Measurements from ENCODE around the gene BANK1. TPM values are rescaled to one million over a fixed set of nuclear protein-coding genes. Genes with fewer than 3 reads are reported as not detected.

BANK1 gene
- polyA plus RNA-seq, 1 donor from 2014 or later, result not detected

DNA sequence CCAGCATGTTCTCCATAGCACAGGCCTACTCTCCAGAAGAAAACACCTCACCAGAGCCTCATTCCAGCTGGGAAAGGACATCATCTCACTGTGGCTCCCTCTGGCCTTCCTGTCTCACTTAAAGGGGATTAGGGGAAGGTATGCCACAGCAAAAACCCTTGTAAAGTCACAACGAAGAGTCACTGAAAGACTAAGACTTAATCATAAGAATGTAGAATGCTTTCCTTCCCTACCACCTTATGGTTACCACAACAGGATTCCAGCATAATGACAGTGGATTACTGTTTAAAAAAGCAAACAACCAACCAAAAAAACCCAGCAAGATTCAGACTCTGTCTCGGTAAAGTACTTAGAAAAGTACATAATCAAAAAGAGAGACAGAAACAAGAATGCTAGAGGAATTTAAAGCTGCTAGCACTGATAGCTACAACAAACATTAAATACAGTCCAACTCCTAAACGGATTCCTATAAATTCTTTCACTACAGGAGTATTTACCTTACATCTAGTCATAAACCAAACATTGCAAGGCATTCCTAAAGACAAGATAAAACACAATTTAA lies 75.1 kb downstream of the BANK1 start:
- Histone ChIP-seq H3K9me3 (ENCODE audit: low read length) (no peaks in the 10 kb centered on the region), H3K4me2 (ENCODE audit: low read length) (no peak overlapping the region), H3K27me3 (ENCODE audit: insufficient read depth, low read depth, low read length) (no peaks in the 10 kb centered on the region), H3K36me3 (ENCODE audit: insufficient read depth, low read length) (no peaks in the 10 kb centered on the region), H3K79me2 (replicated peaks; ENCODE audit: insufficient read depth, low read length) (no peaks in the 10 kb centered on the region), H3K9ac (ENCODE audit: low read length) (no peak overlapping the region), H3K9me2 (ENCODE audit: insufficient read depth, low read length) (no peaks in the 10 kb centered on the region), H2AFZ (ENCODE audit: low read depth, low read length) (no peak overlapping the region), H3K27ac (ENCODE audit: low read length) (no peak overlapping the region), H3K4me3 (ENCODE audit: low read length) (no peak overlapping the region), H4K20me1 (ENCODE audit: insufficient read depth) (no peaks in the 10 kb centered on the region), H3F3A (ENCODE audit: insufficient read depth, low read length, poor library complexity, severe bottlenecking) (no peaks in the 10 kb centered on the region)
- TF ChIP-seq EZH2 (IDR thresholded peaks at IDR 0.05; ENCODE audit: borderline replicate concordance, insufficient read depth, low read length, poor library complexity, severe bottlenecking) (no peak), EP300 (conservative IDR thresholded peaks at IDR 0.05; ENCODE audit: poor library complexity, severe bottlenecking) (no peak)

DNA sequence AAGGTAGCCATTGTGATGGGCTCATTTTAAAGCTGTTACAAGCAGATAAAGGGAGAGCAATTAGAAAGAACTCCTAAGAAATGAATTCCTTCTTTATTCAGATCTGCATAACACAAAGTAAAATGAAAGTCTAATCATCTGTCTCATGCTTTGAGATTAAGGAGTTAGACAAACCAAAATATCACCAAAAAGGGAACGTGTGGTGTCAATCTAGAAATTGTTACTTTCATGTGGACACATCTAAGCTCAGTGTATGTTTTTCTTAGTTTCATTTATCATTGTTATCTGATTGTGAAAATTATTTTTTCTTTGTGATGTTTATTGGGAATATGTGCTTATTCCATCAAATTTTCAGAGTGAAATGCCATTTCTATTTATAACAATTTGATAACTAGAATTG lies 80.3 kb downstream of the BANK1 start:
- Histone ChIP-seq H3K4me3 (ENCODE audit: low read length) (no peak overlapping the region), H3K27me3 (ENCODE audit: insufficient read depth, low read depth, low read length) (no peaks in the 10 kb centered on the region), H3K36me3 (ENCODE audit: insufficient read depth, low read length) (no peaks in the 10 kb centered on the region), H3K9me3 (ENCODE audit: low read length) (no peaks in the 10 kb centered on the region), H3F3A (ENCODE audit: insufficient read depth, low read length, poor library complexity, severe bottlenecking) (no peaks in the 10 kb centered on the region), H4K20me1 (ENCODE audit: insufficient read depth) (no peaks in the 10 kb centered on the region), H3K9ac (ENCODE audit: low read length) (no peak overlapping the region), H3K9me2 (ENCODE audit: insufficient read depth, low read length) (no peaks in the 10 kb centered on the region), H3K4me2 (ENCODE audit: low read length) (no peak overlapping the region), H3K27ac (ENCODE audit: low read length) (no peak overlapping the region), H3K79me2 (replicated peaks; ENCODE audit: insufficient read depth, low read length) (no peaks in the 10 kb centered on the region), H2AFZ (ENCODE audit: low read depth, low read length) (no peak overlapping the region)
- no peak for TF ChIP-seq POLR2AphosphoS5 (IDR thresholded peaks at IDR 0.05)
- no peak for TF ChIP-seq RAD21 (conservative IDR thresholded peaks at IDR 0.05)
- no peak for TF ChIP-seq TAF1 (IDR thresholded peaks at IDR 0.05; ENCODE audit: low read depth)
- TF ChIP-seq, protein P1, sequence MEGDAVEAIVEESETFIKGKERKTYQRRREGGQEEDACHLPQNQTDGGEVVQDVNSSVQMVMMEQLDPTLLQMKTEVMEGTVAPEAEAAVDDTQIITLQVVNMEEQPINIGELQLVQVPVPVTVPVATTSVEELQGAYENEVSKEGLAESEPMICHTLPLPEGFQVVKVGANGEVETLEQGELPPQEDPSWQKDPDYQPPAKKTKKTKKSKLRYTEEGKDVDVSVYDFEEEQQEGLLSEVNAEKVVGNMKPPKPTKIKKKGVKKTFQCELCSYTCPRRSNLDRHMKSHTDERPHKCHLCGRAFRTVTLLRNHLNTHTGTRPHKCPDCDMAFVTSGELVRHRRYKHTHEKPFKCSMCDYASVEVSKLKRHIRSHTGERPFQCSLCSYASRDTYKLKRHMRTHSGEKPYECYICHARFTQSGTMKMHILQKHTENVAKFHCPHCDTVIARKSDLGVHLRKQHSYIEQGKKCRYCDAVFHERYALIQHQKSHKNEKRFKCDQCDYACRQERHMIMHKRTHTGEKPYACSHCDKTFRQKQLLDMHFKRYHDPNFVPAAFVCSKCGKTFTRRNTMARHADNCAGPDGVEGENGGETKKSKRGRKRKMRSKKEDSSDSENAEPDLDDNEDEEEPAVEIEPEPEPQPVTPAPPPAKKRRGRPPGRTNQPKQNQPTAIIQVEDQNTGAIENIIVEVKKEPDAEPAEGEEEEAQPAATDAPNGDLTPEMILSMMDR (IDR thresholded peaks at IDR 0.05; ENCODE audit: poor library complexity, severe bottlenecking), result no peak

DNA sequence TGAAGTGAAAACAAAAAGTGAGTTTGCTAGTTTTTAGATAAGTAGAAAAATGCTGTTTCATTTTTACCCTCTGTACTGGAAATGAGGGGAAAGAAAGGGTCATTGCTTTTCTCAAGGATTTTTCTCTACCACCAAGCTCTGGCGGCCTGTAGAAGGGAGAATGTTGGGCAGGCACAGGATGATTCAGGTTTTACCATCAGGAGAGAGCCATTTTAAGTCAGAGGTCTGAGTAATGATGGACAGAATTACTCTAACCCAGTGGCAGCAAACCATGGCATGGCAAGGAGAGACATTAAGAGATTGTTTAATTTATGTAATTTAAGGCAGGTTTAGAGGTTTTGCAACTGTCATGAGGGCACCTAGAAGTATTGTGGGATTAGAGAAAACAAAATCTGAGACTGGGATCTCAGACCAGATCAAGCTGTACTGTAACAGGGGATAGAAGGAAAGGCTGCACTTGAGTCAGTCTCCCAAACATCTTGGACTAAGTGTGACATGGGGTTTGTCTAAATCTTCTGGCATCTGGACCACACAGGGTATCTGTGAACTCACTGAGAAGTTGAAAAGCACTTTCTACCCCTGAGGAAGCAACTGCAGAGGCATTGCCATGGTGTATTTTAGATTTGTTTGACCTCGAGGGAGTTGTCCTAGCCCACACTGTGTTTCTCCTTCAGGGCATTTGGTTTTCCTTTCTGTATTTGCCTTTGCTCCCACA lies 81.6 kb downstream of the BANK1 start:
- H2AFZ ChIP-seq (ENCODE audit: low read depth, low read length), result no peak overlapping the region
- H3K9me3 ChIP-seq (ENCODE audit: low read length), result no peaks in the 10 kb centered on the region
- no peak overlapping the region for H3K4me2 ChIP-seq (ENCODE audit: low read length)
- H3K36me3 ChIP-seq (ENCODE audit: insufficient read depth, low read length), result no peaks in the 10 kb centered on the region
- no peak overlapping the region for H3K9ac ChIP-seq (ENCODE audit: low read length)
- no peaks in the 10 kb centered on the region for H3K27me3 ChIP-seq (ENCODE audit: insufficient read depth, low read depth, low read length)
- no peaks in the 10 kb centered on the region for H3F3A ChIP-seq (ENCODE audit: insufficient read depth, low read length, poor library complexity, severe bottlenecking)
- no peaks in the 10 kb centered on the region for H3K9me2 ChIP-seq (ENCODE audit: insufficient read depth, low read length)
- no peak for TF ChIP-seq EZH2 (IDR thresholded peaks at IDR 0.05; ENCODE audit: borderline replicate concordance, insufficient read depth, low read length, poor library complexity, severe bottlenecking)
- no peak for TF ChIP-seq RAD21 (conservative IDR thresholded peaks at IDR 0.05)
- TF ChIP-seq, protein P1 (IDR thresholded peaks at IDR 0.05; ENCODE audit: poor library complexity, severe bottlenecking), result no peak
- no peak for TF ChIP-seq EP300 (conservative IDR thresholded peaks at IDR 0.05; ENCODE audit: poor library complexity, severe bottlenecking)
- no peak for TF ChIP-seq POLR2AphosphoS5 (IDR thresholded peaks at IDR 0.05)
- TF ChIP-seq, protein P2, sequence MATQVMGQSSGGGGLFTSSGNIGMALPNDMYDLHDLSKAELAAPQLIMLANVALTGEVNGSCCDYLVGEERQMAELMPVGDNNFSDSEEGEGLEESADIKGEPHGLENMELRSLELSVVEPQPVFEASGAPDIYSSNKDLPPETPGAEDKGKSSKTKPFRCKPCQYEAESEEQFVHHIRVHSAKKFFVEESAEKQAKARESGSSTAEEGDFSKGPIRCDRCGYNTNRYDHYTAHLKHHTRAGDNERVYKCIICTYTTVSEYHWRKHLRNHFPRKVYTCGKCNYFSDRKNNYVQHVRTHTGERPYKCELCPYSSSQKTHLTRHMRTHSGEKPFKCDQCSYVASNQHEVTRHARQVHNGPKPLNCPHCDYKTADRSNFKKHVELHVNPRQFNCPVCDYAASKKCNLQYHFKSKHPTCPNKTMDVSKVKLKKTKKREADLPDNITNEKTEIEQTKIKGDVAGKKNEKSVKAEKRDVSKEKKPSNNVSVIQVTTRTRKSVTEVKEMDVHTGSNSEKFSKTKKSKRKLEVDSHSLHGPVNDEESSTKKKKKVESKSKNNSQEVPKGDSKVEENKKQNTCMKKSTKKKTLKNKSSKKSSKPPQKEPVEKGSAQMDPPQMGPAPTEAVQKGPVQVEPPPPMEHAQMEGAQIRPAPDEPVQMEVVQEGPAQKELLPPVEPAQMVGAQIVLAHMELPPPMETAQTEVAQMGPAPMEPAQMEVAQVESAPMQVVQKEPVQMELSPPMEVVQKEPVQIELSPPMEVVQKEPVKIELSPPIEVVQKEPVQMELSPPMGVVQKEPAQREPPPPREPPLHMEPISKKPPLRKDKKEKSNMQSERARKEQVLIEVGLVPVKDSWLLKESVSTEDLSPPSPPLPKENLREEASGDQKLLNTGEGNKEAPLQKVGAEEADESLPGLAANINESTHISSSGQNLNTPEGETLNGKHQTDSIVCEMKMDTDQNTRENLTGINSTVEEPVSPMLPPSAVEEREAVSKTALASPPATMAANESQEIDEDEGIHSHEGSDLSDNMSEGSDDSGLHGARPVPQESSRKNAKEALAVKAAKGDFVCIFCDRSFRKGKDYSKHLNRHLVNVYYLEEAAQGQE (IDR thresholded peaks at IDR 0.05; ENCODE audit: borderline replicate concordance), result no peak
- TF ChIP-seq TAF1 (IDR thresholded peaks at IDR 0.05; ENCODE audit: low read depth), result no peak
- TF ChIP-seq SMC3 (conservative IDR thresholded peaks at IDR 0.05; ENCODE audit: poor library complexity), result no peak
- TF ChIP-seq MXI1 (conservative IDR thresholded peaks at IDR 0.05; ENCODE audit: poor library complexity, severe bottlenecking), result no peak
- H3K4me3 ChIP-seq (ENCODE audit: low read length), result no peak overlapping the region
- H3K27ac ChIP-seq (ENCODE audit: low read length), result no peak overlapping the region
- no peaks in the 10 kb centered on the region for H3K79me2 ChIP-seq (replicated peaks; ENCODE audit: insufficient read depth, low read length)
- H4K20me1 ChIP-seq (ENCODE audit: insufficient read depth), result no peaks in the 10 kb centered on the region
